Measurements from ENCODE around the gene CYP19A1. TPM values are rescaled to one million over a fixed set of nuclear protein-coding genes. Genes with fewer than 3 reads are reported as not detected.

Gene CYP19A1
- total and polyA plus RNA-seq, 4 donors, result 0.03 to 124 (median 0.50) TPM; not detected in 1

GRCh38 chr15:51251556-51251955 is 86.8 kb downstream of the CYP19A1 start:
- no peak overlapping the region for H3K27ac ChIP-seq (ENCODE audit: low read depth in 1 of 2, low read length in 2 of 2)
- no peak for DNase-seq (ENCODE audit: low spot score)

DNA sequence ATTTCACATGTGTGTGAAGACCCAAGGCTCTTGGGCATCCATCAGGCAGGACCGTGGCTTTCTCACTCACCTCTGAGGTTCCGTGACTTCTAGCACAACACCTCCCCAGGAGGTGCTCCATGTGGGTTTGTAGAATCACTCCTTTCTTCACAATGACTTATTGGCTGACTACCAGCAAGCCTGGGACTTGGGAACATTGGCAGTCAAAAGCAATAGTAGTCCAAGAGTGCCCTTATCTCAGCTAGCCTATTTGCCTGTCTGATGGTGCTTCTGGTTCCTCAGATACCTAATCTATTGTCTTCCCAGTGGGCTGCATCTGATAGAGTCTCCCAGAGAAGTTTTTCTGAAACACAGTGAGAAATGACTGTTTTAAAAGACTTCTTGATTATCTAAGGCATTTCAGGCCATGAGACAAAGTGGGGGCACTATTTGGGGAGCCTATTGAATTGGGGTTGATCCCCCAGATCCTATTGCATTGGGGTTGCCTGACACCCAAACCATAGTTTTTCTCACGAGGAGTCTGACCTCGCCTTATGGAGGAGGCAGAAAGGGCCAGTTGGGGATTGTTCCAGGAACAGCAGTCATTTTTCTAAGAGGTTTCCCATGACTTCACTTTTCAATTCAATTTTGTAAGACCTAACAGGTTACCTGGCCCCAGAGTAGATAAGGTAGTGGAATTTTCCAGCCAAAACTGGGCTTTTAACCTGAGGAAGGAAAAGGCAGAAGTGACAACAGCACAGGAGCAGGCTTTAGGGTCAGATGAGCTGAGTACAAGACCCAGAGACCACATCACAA is 88.0 kb downstream of the CYP19A1 start:
- DNase-seq (ENCODE audit: low spot score), result no peak
- Histone ChIP-seq H3K4me1 (ENCODE audit: control insufficient read depth in 4 of 4, insufficient read depth in 4 of 4, low read length in 3 of 4) (no peaks in the 10 kb centered on the region), H3K9ac (ENCODE audit: low read depth in 1 of 2, low read length in 2 of 2) (no peak overlapping the region), H3K4me3 (ENCODE audit: low read depth in 1 of 3, low read length in 3 of 3) (no peak overlapping the region), H3K36me3 (ENCODE audit: control insufficient read depth in 4 of 4, insufficient read depth in 3 of 4, low read depth in 1 of 4, low read length in 3 of 4) (no peaks in the 10 kb centered on the region), H3K27ac (ENCODE audit: low read depth in 1 of 2, low read length in 2 of 2) (no peak overlapping the region), H3K27me3 (ENCODE audit: control insufficient read depth in 4 of 4, insufficient read depth in 4 of 4, low read length in 3 of 4) (no peaks in the 10 kb centered on the region), H3K9me3 (ENCODE audit: control insufficient read depth in 4 of 4, low read length in 3 of 4) (no peaks in the 10 kb centered on the region)
- whole genome bisulfite sequencing, result 85% methylated on average over 4 of the region's 4 CpGs
- TF ChIP-seq, protein P1, sequence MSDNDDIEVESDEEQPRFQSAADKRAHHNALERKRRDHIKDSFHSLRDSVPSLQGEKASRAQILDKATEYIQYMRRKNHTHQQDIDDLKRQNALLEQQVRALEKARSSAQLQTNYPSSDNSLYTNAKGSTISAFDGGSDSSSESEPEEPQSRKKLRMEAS (IDR thresholded peaks at IDR 0.05), result no peak
- TF ChIP-seq REST (IDR thresholded peaks at IDR 0.05), result no peak
- TF ChIP-seq YY1 (IDR thresholded peaks at IDR 0.05), result no peak
- no peak for TF ChIP-seq FOXA1 (IDR thresholded peaks at IDR 0.05)
- TF ChIP-seq HNF4A (conservative IDR thresholded peaks at IDR 0.05), result no peak
- TF ChIP-seq, protein P2, sequence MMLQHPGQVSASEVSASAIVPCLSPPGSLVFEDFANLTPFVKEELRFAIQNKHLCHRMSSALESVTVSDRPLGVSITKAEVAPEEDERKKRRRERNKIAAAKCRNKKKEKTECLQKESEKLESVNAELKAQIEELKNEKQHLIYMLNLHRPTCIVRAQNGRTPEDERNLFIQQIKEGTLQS (IDR thresholded peaks at IDR 0.05), result no peak
- no peak for TF ChIP-seq SP1 (IDR thresholded peaks at IDR 0.05)
- no peak for TF ChIP-seq CTCF (IDR thresholded peaks at IDR 0.05; ENCODE audit: low read depth, low read length, missing input control)
- TF ChIP-seq JUND (IDR thresholded peaks at IDR 0.05), result no peak
- no peak for TF ChIP-seq RXRA (IDR thresholded peaks at IDR 0.05)
- no peak for TF ChIP-seq NR2F2 (IDR thresholded peaks at IDR 0.05)
- TF ChIP-seq, protein P3, sequence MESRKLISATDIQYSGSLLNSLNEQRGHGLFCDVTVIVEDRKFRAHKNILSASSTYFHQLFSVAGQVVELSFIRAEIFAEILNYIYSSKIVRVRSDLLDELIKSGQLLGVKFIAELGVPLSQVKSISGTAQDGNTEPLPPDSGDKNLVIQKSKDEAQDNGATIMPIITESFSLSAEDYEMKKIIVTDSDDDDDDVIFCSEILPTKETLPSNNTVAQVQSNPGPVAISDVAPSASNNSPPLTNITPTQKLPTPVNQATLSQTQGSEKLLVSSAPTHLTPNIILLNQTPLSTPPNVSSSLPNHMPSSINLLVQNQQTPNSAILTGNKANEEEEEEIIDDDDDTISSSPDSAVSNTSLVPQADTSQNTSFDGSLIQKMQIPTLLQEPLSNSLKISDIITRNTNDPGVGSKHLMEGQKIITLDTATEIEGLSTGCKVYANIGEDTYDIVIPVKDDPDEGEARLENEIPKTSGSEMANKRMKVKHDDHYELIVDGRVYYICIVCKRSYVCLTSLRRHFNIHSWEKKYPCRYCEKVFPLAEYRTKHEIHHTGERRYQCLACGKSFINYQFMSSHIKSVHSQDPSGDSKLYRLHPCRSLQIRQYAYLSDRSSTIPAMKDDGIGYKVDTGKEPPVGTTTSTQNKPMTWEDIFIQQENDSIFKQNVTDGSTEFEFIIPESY (IDR thresholded peaks at IDR 0.05), result no peak
- TF ChIP-seq RAD21 (IDR thresholded peaks at IDR 0.05), result no peak
- TF ChIP-seq EGR1 (IDR thresholded peaks at IDR 0.05; ENCODE audit: low read depth in 2 of 2), result no peak

More at GRCh38 chr15:51251556-51251955, 86.8 kb downstream of the CYP19A1 start:
- no peak for TF ChIP-seq FOXA1 (IDR thresholded peaks at IDR 0.05)
- TF ChIP-seq, protein P2 (IDR thresholded peaks at IDR 0.05), result no peak
- TF ChIP-seq, protein P1 (IDR thresholded peaks at IDR 0.05), result no peak
- no peak for TF ChIP-seq YY1 (IDR thresholded peaks at IDR 0.05)
- TF ChIP-seq TAF1 (conservative IDR thresholded peaks at IDR 0.05), result no peak
- TF ChIP-seq CTCF (IDR thresholded peaks at IDR 0.05; ENCODE audit: low read depth, low read length, missing input control), result no peak
- no peak for TF ChIP-seq JUND (IDR thresholded peaks at IDR 0.05)
- TF ChIP-seq EGR1 (IDR thresholded peaks at IDR 0.05; ENCODE audit: low read depth in 2 of 2), result no peak
- no peak for TF ChIP-seq NR2F2 (IDR thresholded peaks at IDR 0.05)
- no peak for TF ChIP-seq HNF4A (conservative IDR thresholded peaks at IDR 0.05)
- no peak overlapping the region for H3K4me3 ChIP-seq (ENCODE audit: low read depth in 1 of 3, low read length in 3 of 3)
- H3K27me3 ChIP-seq (ENCODE audit: control insufficient read depth in 4 of 4, insufficient read depth in 4 of 4, low read length in 3 of 4), result no peaks in the 10 kb centered on the region
- no peaks in the 10 kb centered on the region for H3K4me1 ChIP-seq (ENCODE audit: control insufficient read depth in 4 of 4, insufficient read depth in 4 of 4, low read length in 3 of 4)
- H3K9ac ChIP-seq (ENCODE audit: low read depth in 1 of 2, low read length in 2 of 2), result no peak overlapping the region
- no peaks in the 10 kb centered on the region for H3K9me3 ChIP-seq (ENCODE audit: control insufficient read depth in 4 of 4, low read length in 3 of 4)
- no peaks in the 10 kb centered on the region for H3K36me3 ChIP-seq (ENCODE audit: control insufficient read depth in 4 of 4, insufficient read depth in 3 of 4, low read depth in 1 of 4, low read length in 3 of 4)
- WGBS, result 65% methylated on average over 1 of the region's 1 CpG
